LoVo (cell line): ENCODE measurements around the gene OR10H1.
"Not testable (repeated sequence)": the region's sequence is repeated elsewhere in the genome, so short reads cannot be mapped to it uniquely, and the experiment has no call there.

ENCODE experiments used
- DNase-seq: peaks from one replicate; pipeline ENCODE4 v3.0.0-alpha.2; 2016; ENCODE audit warnings: low spot score

OR10H1 gene, protein sequence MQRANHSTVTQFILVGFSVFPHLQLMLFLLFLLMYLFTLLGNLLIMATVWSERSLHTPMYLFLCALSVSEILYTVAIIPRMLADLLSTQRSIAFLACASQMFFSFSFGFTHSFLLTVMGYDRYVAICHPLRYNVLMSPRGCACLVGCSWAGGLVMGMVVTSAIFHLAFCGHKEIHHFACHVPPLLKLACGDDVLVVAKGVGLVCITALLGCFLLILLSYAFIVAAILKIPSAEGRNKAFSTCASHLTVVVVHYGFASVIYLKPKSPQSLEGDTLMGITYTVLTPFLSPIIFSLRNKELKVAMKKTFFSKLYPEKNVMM

DNA sequence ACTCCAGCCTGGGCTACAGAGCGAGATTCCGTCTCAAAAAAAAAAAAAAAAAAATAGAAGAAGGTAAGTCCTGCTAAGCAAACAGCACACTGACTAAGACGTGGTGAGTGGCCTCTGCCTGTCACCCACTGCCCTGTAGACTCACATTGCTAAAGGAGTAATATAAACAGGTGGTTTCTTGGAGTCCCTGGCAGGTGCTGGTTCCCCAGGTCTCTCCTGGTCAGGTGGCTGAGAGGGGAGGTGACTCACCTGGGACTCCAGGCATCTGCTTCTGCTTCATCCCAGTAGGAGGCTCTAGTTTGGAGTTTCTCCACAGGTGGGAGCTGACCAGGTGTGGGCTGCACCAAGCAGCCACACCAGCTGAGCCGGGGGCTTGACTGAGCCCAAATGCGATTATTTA, at the start of gene OR10H1:
Gene OR10H1, minus strand, starts transcription at position 359 of the 400 bp plus-strand sequence. CDS start 7,627 bp downstream, outside the sequence.
- DNase-seq, result peak; percentile 31

GRCh38 chr19:15864824-15865223, 49.4 kb upstream of the OR10H1 start:
- no peak for DNase-seq

DNA sequence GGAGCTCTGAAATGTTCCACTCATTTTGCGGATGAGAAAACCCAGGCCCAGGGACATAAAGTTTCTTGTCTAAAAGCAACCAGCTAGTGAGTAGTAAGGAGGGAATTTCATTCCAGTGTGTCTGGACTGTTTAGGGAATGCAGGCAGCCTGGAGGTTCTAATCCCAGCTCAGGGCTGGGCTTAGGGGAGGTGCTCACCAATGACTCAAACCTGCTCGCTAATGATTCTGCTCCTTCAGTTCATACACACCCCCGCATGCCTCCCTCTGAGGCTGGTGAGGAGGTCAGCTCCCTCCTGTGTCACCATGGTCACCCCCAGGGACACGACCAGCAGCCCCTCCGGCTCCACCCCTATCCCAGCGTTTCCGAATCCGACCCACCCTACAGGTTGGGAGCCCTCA, 47.8 kb upstream of the OR10H1 start:
- DNase-seq, result peak; percentile 9

DNA sequence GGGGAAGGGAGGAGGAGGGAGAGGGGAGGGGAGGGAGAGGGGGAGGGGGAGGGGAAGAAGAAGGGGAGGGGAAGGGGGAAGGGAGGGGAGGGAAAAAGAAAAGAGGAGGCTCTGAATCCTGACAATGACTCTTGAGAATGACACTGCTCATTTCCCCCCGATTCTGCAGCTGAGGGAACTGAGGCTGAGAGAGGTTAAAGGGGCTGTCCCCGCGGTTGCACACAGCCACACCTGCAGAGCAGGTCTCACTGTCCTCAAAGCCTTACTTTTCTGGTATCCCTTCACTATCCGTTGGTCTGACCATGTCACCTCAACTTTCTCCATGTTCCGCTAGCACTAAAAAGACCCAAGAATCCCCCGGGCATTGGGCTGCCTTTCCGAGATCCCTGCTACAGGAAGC, 47.0 kb upstream of the OR10H1 start:
- DNase-seq, result no peak

DNA sequence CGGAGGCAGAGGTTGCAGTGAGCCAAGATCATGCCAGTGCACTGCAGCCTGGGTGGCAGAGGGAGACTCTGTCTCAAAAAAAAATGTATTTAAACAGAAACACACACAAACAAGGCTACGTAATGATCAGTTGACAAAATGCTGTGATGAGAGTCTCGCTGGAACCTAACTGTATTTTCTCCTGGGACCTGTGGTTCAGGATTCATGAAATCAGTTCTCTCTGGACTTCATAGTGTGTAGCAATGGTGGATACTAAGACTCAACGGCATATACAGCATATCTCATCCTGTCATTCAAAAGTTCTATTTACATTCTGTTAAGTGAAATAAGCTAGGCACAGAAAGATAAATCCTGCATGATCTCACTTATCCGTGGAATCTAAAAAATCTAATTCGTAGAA, 45.1 kb upstream of the OR10H1 start:
- DNase-seq, result no peak

- no peak for DNase-seq
Observed at GRCh38 chr19:15859187-15859586, 43.7 kb upstream of the OR10H1 start.

GRCh38 chr19:15850385-15850784, 34.9 kb upstream of the OR10H1 start:
- no peak for DNase-seq

GRCh38 chr19:15846923-15847322, 31.5 kb upstream of the OR10H1 start:
- DNase-seq, result no peak

DNA sequence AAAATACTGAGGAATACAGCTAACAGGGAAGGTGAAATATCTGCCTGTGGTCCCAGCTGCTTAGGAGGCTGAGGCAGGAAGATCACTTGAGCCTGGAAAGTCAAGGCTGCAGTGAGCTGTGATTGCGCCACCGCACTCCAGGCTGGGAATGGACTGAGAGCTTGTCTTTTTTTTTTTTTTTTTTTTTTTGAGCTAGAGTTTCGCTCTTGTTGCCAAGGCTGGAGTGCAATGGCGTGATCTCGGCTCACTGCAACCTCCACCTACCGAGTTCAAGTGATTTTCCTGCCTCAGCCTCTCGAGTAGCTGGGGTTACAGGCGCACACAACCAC, 28.4 kb upstream of the OR10H1 start:
- not testable (repeated sequence) for DNase-seq

- no peak for DNase-seq
Observed at GRCh38 chr19:15843203-15843893, 27.9 kb upstream of the OR10H1 start.

DNA sequence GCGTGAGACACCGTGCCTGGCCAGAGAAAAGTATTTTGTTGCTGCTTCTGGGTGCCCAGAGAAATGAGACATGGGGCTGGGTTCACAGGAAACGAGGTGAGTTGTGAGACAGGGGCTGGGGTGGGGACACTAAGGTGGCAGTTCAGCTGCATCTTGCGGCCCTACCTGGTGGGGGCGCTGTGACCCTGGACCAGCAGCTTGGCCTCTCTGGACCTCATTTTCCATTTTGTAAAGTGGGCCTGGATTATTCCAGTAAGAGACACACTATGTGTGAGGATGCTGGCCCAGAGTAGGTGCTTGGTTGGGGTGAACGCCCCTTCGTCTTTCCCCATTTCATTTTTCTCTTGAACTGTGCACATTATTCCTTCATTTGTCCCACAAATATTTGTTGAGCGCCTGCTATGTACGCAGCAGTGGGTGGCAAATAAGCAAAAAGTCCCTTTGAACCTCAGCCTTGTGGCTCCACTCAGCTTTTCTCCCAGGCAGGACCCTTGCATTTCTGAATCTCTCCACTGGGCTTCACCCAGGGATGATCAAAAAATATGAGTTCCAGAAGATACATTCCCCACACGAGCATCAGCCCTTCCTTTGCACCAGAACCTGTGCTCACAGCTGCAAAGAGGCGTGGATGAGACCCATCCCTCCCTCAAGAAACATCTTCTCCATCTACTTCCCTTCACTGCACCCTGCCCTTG, 26.6 kb upstream of the OR10H1 start:
- no peak for DNase-seq

DNA sequence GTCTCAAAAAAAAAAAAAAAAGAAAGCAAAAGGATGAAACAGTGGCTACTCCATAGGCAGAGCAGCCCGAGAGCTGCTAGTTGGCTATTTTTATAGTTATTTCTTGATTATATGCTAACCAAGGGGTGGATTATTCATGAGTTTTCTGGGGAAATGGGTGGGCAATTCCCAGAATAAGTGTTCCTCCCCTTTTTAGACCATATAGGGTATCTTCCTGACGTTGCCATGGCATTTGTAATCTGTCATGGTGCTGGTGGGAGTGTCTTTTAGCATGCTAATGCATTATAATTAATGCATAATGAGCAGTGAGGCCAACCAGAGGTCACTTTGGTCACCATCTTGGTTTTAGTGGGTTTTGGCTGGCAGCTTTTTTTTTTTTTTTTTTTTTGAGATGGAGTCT, 25.4 kb upstream of the OR10H1 start:
- no peak for DNase-seq

GRCh38 chr19:15839888-15840287, 24.4 kb upstream of the OR10H1 start:
- DNase-seq, result not testable (repeated sequence)

GRCh38 chr19:15838351-15838750, 22.9 kb upstream of the OR10H1 start:
- no peak for DNase-seq

DNA sequence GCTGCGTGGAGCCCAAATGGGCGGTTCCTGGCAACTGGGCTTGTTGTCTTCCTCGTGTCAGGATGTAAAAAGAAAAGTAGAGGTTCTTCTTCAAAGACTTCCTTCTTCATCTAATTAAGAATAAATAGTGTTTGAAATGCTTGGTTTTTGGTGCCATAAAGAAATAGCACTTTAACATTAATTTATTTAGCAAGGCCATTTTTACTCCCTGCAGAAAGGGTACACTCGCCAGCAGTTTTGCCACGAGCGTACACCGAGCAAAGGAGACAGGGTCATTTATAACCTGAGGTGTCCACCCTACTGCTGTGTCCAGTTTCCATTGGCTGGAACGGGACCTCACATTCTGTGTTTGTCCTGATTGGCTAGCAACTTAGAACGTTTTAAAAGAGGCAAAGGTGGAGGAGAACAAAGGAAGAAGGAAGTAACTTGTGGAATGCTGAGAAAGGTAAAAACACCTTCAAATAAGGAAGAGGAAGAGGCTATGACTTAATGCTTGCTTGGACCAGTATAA, 21.8 kb upstream of the OR10H1 start:
- DNase-seq, result peak; percentile 67

DNA sequence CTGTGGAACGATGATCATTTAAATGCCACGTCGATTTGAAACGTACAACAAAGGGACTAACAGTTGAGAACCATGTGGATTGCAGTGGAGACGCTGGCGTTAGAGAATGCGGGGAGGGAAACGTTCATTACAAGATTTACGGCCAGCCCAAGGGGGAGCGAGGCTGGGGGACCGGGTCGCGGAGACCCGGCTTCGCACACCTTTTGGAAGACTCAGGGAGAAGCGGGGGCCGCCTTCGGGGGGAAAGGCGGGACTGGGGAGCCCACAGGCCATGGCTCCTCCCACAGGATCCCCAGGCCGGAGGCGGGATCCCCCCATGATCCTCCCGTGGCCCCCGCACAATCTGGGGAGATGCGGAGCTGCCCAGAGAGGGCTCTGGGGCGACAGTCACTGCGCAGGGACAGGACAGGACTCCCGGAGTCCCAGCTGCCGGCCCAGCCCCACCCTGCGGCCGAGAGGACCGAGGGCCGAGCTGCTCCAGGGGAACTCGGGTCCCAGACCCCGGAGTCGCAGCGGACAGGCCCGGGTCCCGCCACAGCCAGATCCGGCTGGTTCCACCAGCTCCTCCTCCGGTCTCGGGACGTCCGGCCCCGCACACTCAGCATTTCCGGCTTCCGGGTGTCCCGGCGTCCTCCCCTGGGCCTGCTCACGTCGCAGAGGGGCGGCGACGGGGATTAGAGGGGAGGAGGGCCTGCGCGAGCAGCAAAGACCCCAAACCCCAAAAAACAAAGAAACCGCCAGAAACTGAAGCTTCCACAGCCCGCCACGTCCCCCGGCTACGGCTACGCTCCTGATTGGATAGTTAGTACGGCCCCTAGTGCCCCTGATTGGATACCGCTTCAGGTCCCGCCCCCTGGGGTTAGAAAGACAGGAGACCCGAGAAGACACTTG, 21.1 kb upstream of the OR10H1 start:
- DNase-seq, result peak; percentile 94

- DNase-seq, result peak; percentile 52
Observed at GRCh38 chr19:15835565-15836329, 20.3 kb upstream of the OR10H1 start.

- not testable (repeated sequence) for DNase-seq
Observed at GRCh38 chr19:15834232-15834631, 18.8 kb upstream of the OR10H1 start.

GRCh38 chr19:15831626-15832025, 16.2 kb upstream of the OR10H1 start:
- no peak for DNase-seq

GRCh38 chr19:15829786-15830185, 14.3 kb upstream of the OR10H1 start:
- no peak for DNase-seq

GRCh38 chr19:15829306-15829698, 13.8 kb upstream of the OR10H1 start:
- peak; percentile 19 for DNase-seq
